ENCODE results near the gene HIRIP3.
A peak's percentile ranks its signal among the peaks of the same experiment; 100 is the strongest.

Gene HIRIP3

DNA sequence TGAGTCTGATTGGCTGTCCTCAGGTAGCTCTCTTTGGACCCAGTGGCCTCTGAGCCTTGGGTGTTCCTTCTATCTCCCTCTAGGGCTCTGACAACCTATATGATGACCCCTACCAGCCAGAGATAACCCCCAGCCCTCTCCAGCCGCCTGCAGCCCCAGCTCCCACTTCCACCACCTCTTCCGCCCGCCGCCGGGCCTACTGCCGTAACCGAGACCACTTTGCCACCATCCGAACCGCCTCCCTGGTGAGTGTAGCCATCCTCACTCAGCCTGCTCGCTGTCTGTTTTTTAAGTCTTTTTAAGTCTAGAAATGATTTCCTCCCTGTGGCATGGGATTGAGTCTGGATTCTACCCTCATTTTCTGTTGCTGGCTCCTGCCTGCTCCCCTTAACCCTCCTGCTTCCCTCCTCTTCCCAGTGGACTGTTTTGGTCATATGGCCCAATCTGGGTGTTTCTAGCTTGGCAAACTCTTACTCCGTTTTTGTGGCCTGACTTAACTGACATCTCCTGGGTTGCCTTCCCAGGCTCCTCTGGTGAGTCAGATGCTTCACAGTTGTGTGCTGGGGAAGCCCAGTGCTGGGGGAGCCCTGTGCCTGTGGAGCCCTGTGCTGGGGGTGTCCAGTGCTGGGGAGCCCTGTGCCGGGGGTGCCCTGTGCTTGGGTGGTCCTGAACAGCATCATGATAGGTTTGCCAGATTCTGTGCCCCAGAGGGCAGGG is 11.8 kb downstream of the HIRIP3 start:
- DNase-seq (ENCODE audit: low read depth in 2 of 2), result no peak

DNA sequence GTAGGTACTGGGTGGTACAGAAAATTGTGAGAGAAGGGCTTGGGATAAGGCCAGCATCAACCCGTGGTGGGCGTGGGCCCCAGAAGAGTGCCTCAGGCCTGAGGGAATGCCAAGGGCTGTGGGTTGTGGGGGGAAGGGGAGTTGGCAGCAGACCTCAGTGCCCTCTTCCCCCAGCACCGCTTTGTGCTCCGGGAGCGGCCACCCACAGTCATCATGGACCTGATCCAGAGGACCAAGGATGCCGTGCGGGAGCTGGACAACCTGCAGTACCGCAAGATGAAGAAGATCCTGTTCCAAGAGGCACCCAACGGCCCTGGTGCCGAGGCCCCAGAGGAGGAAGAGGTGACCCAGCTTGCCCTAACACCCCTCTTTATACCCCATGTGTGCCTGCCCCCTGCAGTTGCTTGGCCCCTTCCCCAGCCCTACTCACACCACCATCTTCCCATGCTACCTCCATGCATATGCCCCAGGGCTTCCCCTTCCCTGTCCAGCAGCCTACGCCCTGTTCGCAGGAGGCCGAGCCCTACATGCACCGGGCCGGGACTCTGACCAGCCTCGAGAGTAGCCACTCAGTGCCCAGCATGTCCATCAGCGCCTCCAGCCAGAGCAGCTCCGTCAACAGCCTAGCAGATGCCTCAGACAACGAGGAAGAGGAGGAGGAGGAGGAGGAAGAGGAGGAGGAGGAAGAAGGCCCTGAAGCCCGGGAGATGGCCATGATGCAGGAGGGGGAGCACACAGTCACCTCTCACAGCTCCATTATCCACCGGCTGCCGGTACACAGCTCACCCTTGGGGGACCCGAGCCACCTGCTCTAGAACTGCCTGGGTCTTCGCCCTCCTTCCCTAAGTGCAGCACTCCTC is 12.6 kb downstream of the HIRIP3 start:
- no peak for DNase-seq (ENCODE audit: low read depth in 2 of 2)

DNA sequence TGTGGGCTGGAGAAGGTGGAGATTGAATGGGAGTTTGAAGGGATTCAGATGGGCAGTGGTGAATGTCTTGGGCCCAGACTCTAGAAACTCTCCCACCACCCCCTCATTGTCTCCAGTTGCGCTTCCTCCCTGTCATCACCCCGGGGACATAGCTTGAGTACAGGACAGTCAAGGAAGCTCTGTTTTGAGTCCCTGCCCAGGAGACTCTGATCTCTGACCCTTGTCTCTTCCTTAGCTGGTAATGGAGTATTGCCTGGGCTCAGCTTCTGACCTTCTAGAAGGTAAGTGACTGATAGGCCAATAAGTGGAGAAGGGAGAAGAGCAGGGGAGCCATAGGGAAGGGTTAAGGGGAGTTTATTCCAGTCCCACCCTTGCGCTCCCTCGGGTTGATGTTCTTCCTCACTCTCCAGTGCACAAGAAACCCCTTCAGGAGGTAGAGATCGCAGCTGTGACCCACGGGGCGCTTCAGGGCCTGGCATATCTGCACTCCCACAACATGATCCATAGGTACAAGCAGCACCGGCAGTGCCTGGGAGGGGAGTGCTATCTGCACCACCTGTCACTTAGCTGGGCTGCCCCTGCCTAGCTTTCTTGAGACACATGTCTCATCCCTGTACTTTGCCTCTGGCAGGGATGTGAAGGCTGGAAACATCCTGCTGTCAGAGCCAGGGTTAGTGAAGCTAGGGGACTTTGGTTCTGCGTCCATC is 16.7 kb downstream of the HIRIP3 start:
- no peak for DNase-seq (ENCODE audit: low read depth in 2 of 2)

DNA sequence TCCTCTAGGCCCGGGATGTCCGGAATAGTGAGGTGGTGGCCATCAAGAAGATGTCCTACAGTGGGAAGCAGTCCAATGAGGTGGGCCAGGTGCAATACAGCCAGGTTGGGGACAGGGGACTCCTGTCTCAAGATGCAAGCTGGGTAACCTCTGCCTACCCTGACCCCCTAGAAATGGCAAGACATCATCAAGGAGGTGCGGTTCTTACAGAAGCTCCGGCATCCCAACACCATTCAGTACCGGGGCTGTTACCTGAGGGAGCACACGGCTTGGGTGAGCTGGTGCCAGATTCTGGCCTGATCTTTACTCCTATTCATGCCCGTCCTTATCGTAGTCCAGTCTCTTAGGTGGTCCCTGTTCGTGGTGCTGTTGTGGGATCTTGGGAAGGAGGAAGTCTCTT is 17.3 kb downstream of the HIRIP3 start:
- DNase-seq (ENCODE audit: low read depth in 2 of 2), result no peak

DNA sequence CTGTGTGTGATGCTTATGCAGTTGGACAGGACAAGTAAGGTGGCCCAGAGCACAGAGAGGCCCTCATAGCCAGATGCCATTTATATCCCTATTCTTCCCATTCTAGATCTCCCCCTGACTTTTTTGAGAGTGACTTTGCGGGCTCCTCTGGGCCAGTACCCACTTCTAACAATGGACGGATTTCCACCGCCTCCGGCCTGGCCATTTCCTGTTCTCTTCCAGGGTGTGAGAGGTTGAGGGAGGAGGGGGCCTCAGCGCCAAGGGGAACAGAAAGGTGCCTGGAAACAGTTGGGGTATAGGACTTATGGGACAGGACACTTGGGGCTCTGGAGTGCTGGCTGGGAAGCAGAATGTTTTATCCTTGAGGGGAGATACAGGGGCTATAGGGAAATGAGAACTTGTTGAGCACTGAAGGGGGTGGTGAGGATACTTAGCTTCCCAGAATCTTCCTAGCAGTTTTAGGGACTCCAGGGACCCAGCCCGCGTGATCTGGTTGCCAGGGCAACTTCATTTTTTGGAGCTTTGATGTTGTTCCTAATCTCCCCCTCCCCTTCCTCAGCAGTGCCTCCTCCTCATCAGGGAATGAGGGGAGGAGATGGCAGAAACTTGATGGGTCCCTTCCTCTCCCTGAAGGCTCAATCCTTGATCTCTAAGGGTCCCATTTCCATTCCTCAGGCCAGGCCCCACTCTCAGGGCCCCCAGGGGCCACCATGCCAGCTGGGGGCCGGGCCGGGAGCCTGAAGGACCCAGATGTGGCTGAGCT is 18.2 kb downstream of the HIRIP3 start:
- DNase-seq (ENCODE audit: low read depth in 2 of 2), result no peak

DNA sequence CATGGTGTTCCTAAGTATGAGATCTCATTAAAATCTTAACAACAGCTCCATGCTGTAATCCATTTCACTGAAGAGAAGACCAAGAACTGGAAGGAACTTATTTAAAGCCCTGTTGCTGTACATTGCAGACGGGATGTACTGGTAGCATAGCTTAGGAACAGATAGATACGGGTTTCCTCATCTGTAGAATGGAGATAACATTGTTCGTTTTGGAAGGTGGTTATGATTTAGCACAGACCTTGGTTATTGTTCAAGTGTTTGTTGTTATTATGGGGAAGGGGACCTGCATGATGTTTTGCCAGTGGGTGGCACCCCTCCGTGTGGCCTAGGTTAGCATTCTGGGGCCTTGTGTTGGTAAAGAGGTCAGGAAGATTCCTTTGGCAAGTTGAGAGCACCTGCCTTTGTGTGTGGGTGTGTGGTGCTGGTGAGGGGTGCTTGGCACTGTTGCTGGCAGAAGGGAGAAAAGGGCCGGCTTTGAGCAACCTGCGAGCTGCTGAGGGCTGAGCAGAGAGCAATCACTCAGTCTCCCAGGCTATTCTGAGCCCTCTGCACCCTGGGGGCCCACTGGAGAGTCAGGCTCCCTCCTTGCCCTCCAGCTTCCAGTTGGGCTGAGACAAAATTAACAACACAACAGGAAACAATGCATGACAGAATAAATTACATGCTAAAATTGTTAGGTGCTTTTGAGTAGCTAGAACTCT is 19.5 kb downstream of the HIRIP3 start:
- no peak for DNase-seq (ENCODE audit: low read depth in 2 of 2)

DNA sequence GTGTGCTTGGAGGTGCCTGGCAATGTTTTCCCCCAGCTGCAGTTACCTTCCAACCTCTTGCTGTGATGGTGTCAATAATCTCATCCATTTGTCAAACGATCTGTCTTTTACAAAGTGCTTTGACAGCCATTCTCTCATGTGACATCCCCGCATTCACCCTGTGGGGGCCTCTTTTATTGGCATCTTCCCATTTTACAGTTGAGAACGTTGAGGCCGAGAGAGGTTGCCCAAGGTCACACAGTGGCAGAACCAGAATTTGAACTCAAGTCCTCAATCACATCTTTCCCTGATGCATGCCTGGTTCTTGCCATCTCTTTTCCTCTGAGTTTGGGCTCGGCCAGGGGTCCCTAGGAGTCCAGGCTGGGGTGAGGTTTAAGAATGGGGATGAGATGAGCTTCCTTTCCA is 20.3 kb downstream of the HIRIP3 start:
- DNase-seq (ENCODE audit: low read depth in 2 of 2), result no peak

DNA sequence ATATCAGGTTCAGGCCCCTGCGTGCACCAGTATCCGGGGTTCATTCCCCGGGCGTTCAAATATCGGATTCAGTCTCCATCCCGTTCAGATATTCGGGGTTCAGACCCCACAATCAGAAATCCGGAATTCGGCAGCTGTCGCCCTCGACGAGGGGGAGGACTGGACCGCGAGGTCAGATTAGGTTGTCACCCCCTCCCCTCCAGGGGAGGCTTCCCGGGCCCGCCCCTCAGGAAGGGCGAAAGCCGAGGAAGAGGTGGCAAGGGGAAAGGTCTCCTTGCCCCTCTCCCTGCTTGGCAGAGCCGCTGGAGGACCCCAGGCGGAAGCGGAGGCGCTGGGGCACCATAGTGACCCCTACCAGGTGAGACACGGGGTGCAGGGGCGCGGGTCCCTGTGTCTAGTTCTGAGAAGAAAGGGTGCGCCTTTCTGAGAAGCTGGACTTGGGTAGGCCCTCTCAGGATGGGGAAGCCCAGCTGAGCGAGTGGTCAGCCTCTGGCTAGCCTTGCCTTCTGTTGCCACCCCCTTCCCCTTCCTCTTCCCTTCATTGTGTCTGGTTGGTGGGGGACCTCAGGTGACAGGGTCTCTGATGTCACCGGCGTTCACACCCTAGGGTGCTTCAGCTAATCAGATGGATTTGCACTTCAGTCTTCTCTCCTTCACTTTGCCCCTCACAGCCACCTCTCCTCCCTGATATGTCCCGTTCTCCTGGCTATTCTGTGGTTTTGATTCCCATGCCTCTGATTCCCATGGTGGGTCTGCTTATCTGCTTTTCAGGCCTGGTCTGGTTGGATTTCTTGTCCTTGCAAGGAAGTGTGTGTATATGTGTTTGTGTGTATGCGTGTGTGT is 20.9 kb downstream of the HIRIP3 start:
- no peak for DNase-seq (ENCODE audit: low read depth in 2 of 2)

DNA sequence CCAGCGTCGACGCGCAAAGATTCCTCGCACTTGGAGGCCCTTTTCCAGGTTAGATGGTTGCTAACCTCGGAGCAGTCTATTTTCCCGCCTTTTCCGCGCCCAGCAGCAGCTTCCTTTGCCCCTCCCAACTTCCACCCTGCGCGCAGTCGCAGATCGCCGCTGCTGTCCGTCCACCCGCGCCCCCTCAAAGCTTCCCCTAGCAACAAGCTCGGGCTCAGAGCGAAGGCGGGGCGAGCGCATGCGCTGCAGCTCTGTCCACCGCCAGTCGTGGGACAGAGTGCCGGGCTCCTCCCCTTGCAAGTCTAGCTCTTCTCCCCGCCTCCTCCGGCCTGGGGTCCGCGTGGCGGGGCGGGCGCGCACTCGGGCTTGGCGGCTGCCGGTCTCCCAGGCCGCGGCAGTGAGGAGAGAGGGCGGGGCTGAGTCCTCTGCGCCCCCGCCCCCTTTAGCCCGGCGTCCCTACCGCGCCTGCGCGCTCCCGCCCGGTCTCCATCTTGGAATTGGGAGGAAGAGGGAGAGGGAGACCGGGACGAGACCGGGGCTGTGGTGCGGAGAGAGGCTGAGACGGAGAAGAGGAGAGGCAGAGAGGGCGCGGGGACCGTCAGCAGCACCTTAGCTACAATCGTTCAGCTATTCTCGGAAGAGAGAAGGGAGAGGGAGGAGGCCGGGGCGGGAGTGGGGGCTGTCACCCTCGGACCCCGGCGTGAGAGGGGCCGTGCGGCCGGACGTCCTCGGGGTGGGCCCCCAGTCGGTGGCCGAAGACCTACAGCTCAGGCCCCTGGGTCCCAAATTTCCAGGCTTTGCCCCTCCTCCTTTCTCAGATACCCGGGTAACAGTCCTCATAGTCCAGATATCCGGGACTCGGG is 21.8 kb downstream of the HIRIP3 start, which contains the start of gene TAOK2:
TSS of gene TAOK2 (plus strand) at position 485 of the 863 bp plus-strand sequence. CDS start 3,905 bp downstream, outside the sequence.
- peak; percentile 95 to 98 for DNase-seq (ENCODE audit: low read depth in 2 of 2)

DNA sequence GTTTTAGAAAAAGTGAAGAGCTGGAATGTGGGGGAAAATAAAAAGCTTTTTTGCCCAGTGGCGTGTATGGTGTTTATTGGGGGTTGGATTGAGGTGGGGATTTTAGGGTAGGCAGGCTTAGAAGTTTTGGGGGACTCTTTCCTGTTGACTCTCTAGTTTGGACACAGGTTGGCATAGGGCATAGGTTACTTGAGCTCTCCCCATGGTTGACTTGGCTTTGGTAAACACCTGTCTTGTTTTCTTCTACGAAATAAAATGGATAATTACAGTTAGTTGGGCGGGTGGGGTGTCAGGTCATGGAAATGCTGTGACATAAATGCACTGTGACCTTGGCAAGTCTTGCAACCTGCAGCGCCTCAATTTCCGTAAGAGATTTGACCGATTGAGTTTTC is 22.4 kb downstream of the HIRIP3 start:
- no peak for DNase-seq (ENCODE audit: low read depth in 2 of 2)

DNA sequence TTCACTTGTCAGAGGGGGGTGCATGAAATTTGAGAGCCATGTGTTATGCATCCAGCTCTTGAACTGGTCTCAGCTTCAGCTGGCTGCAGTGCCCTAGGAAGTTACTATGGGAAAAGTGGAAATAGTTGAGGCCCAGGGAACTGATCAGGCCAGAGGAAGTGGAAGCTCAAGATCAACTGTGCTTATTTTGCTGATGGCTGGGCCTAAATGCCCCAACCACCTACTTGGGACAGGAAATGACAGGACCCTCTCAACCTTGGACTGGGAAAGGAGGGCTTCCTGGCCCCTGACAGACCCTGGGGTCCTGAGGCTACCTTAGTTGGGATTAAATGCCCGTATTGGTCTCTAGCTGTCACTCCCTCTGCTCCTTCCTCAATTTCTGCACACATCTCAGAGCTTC is 22.9 kb downstream of the HIRIP3 start:
- no peak for DNase-seq (ENCODE audit: low read depth in 2 of 2)

DNA sequence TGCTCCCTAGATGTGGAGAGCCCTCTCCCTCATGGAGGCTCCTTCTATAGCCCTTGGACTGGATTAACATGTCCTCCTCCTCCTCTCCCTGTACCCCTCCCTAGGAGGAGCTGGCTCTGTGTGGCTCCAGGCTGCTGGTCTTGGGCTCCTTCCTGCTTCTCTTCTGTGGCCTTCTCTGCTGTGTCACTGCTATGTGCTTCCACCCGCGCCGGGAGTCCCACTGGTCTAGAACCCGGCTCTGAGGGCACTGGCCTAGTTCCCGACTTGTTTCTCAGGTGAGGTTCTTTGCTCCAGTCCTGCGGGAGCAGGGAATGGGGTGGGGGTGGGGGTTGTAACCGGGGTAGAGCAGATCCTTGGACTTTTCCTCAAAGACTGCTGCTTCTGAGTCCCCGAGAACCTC is 24.1 kb downstream of the HIRIP3 start:
- no peak for DNase-seq (ENCODE audit: low read depth in 2 of 2)

DNA sequence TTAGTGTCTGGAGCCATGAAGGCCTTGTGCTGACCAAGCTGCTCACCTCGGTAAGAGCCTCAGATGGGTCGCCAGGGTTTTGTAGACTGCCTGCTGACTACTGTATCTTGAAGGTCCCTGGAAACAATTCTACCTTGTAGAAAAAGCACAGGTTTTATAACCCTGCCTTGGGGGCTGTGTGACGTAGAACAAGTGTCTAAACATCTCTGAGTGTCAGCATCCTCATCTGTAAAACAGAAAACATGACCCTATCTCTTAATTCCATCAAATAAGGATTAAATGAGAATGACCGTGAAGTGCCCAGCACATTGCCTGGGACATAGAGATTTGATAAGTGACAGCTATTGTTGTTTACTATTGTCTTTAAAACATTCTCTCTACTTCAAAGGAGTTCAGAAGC is 27.2 kb downstream of the HIRIP3 start:
- no peak for DNase-seq (ENCODE audit: low read depth in 2 of 2)

DNA sequence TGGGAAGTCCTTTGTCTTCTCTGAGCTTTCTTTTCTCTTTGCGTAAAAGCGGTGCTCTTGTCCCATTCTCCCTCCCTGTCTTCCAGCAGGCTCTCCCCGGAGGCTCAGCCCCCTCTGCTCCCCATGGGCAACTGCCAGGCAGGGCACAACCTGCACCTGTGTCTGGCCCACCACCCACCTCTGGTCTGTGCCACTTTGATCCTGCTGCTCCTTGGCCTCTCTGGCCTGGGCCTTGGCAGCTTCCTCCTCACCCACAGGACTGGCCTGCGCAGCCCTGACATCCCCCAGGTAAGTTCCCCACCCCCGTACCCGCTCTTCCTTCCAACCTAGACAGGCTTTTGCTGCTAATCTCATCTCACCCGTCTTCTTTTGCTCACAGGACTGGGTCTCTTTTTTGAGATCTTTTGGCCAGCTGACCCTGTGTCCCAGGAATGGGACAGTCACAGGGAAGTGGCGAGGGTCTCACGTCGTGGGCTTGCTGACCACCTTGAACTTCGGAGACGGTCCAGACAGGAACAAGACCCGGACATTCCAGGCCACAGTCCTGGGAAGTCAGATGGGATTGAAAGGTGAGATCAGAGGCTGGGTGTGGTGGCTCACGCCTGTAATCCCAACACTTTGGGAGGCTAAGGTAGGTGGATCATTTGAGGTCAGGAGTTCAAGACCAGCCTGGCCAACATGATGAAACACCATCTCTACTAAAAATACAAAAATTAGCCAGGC is 32.2 kb downstream of the HIRIP3 start:
- no peak for DNase-seq (ENCODE audit: low read depth in 2 of 2)

DNA sequence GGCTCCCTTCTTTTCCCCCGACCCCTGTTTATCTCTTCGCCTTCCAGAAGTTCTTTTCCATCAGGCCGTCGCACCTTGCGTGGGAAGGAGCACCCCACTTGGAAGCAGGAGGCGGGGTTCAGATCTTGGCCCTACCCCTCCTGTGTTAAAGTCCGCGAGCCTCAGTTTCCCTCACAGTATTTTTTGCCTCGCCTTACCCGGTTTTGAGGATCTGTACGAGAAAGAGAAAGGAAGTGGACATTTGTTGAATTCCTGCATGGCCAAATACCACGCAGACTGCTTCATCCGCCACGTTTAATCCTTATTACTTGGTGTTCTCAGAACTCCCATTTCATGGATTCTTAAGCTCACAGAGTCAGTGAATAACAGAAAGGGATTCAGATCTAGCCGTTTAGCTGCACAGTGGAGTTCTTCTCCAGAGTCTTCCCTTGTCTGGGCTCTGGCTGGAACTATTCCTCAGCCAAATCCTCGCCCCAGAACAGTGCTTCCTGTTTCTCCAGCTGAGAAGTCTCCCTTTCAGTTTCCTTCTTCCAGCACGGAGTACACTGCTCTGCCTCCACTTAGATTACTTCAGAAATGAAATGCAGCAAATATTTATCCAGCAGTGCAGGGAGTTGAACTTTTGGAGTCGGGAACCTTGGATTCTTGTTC is 32.9 kb downstream of the HIRIP3 start:
- DNase-seq (ENCODE audit: low read depth in 2 of 2), result no peak

DNA sequence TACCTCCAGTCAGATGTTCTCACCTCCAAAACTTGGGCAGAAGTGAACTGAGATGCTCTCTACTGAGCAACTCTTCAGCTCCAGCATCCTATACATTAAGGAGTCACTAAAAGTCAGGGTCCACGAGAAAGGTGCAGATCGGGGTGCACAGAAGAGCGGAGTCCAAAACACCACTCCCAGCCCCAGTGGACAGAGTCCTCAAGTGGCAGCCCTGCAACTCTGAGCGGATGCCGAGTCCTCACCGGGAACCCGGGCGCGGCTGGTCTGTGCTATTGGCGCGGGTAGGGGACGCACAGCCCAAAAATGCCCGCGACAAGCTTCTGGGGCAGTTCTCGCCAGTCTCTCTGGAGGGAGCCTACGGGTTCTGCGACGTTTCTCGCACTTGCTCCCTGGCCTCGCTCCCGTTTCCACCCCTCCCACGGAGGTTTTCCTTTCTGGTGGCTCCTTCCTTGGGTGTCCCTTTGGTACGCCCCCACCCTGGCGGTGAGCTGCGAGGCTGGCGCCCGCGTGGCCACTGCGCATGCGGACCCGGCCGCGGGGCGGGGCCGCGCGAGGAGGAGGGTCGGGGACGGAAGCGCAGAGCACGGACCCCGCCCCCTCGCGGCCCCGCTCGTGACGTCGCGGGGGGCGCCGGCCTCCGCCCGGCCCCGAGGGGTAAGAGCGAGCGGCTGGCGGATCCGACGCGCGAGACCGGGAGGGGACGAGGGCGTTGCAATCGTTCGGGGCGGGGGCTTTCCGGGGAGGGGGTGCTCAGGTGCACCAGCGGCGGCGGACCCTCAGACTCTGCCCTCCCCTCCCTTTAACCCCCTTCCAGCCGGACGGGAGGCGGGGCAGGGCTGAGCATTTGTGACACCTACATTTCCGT is 33.7 kb downstream of the HIRIP3 start, which contains the start of gene TMEM219:
TSS of gene TMEM219 (plus strand) at position 601 of the 865 bp plus-strand sequence. CDS start 1,065 bp downstream, outside the sequence.
- peak; percentile 89 to 95 for DNase-seq (ENCODE audit: low read depth in 2 of 2)

DNA sequence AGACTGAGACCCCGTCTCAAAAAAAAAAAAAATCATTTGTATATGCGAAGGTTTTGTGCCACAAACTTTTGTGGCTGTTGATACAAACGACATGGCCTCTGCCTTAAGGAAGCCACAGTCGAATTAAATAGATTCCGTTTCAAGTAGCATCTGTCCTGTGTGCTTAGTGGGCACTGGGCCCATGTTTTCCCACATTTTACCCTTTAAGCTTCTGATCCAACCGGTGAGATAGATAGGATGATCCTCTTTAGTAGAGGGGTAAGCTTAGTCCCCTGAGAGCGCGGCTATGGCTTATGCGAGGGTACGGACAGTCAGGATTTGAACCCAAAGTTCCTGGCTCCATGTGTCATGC is 34.3 kb downstream of the HIRIP3 start:
- no peak for DNase-seq (ENCODE audit: low read depth in 2 of 2)

Data from stimulated activated CD8-positive, alpha-beta memory T cell treated with anti-CD3 and anti-CD28 coated beads, Interleukin-2, amount 100 ng/mL, for 48 hours (primary cell).